Fibroblast of villous mesenchyme (primary cell): ENCODE results near the gene NEK6. TPM values are rescaled to one million over a fixed set of nuclear protein-coding genes. Genes with fewer than 3 reads are reported as not detected.
A peak's percentile ranks its signal among the peaks of the same experiment; 100 is the strongest.

Experiments
- DNase-seq: peaks from one replicate; pipeline ENCODE4 v3.0.0-alpha.2; 2010; ENCODE audit warnings: low read depth
- H3K4me3 ChIP-seq: 2 replicates; pipeline ENCODE4 v1.5.1; 2011; ENCODE audit warnings: low read depth, mild to moderate bottlenecking, low read length
- total RNA-seq: library from RNA; depleted of rRNA; stranded (reverse); fragments of >200 nt; gene quantifications from 2 replicates; pipeline ENCODE4 v1.2.3, GENCODE V29; 2012
- TF ChIP-seq, protein P1 (sequence below): IDR thresholded peaks from 2 replicates; pipeline ENCODE4 v1.5.1; 2012; ENCODE audit warnings: low read depth, mild to moderate bottlenecking, low read length; ENCODE audit not compliant: insufficient read depth

NEK6 gene
- total RNA-seq, 1 donor, result 41.9 TPM

- no peak for DNase-seq
- no peak overlapping the region for H3K4me3 ChIP-seq
- TF ChIP-seq, protein P1, sequence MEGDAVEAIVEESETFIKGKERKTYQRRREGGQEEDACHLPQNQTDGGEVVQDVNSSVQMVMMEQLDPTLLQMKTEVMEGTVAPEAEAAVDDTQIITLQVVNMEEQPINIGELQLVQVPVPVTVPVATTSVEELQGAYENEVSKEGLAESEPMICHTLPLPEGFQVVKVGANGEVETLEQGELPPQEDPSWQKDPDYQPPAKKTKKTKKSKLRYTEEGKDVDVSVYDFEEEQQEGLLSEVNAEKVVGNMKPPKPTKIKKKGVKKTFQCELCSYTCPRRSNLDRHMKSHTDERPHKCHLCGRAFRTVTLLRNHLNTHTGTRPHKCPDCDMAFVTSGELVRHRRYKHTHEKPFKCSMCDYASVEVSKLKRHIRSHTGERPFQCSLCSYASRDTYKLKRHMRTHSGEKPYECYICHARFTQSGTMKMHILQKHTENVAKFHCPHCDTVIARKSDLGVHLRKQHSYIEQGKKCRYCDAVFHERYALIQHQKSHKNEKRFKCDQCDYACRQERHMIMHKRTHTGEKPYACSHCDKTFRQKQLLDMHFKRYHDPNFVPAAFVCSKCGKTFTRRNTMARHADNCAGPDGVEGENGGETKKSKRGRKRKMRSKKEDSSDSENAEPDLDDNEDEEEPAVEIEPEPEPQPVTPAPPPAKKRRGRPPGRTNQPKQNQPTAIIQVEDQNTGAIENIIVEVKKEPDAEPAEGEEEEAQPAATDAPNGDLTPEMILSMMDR, result no peak
Observed at GRCh38 chr9:124350494-124351263, 92.9 kb downstream of the NEK6 start.

DNA sequence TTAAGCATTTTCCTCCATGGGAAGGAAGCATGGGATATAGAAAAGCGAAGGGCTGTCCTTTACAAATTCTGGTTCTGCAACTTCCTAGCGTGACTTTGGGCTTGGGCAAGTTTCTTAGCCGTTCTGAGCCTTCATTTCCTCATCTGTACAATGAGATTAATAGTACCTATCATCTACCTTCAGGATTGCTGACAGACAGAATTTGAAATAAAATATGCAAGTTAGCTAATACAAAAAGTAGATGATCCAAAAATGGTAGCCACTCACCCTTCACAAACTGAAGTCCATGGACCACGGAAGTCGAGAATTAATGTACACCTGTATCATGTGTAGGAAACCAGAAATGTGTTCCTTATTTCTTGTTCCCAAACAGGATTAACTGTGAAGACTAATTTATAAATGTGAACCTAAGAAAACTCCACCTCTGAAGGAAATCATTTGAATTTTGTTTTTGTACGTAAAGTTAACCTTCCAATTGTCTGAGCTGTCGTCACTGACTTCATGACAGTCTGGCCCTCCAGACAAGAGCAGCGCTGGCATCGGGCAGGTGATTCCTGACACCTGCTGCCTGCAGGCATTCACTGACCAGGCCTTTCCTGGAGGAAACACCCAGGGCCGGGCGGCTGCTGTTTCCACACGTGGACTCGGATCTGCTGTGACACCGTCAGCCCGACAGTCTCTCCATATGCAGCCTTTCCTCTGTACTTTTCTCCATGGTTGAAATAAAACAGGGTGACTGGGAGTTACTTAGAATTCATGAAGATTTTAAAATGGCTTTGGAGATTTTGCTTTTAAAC lies 94.1 kb downstream of the NEK6 start:
- H3K4me3 ChIP-seq, result no peak overlapping the region
- no peak for DNase-seq
- TF ChIP-seq, protein P1, result no peak

DNA sequence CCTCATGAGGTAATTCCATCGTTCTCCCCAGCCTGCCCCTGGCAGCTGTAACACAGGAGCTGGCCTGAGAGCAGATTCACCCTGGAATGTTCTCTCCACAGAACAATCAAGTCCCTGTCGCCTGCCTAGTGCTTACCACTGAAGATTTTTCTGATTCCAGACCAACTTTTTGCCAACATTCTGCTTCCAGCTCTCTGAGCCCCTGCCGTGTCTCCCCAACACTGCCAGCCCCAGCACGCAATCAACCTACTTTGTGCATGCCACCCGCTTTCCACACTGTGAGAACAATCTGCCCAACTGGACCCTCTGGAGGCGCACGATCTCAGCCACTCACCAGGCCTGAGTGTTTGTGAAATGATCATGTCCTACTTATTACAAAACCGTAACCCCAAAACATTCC lies 94.9 kb downstream of the NEK6 start:
- TF ChIP-seq, protein P1, result no peak
- DNase-seq, result no peak
- H3K4me3 ChIP-seq, result no peak overlapping the region

GRCh38 chr9:124353166-124353768 lies 95.5 kb downstream of the NEK6 start:
- H3K4me3 ChIP-seq, result no peak overlapping the region
- DNase-seq, result no peak
- TF ChIP-seq, protein P1, result no peak

DNA sequence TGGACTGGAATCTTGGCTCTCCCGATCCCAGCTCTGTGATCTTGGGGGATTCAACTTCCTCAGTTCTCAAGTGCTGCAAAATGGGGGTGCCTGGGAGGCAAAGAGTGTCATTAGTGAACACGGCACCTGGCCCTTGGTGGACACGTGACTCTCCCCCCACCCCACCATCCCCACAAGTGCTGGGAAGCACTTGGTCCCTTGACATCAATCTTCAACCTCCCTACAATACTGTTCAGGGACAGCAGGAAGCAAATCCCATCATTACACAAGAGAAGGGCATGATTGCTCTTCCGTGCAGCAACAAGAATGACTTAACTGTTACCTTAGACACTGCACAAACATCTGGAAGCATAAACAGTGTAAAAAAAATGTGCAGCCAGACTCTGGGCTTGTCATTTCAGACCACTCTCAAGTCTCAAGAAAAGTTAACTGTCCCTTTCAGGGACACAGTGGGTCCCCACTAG lies 96.1 kb downstream of the NEK6 start:
- no peak overlapping the region for H3K4me3 ChIP-seq
- peak; percentile 70 for DNase-seq
- TF ChIP-seq, protein P1, result no peak

GRCh38 chr9:124354346-124355038 lies 96.7 kb downstream of the NEK6 start:
- TF ChIP-seq, protein P1, result no peak
- no peak overlapping the region for H3K4me3 ChIP-seq
- DNase-seq, result no peak
